WTC11 (cell line): ENCODE measurements around the gene DNAI7. TPM values are rescaled to one million over a fixed set of nuclear protein-coding genes. Genes with fewer than 3 reads are reported as not detected.

Experiments used
- ATAC-seq: fragments of 200-7000 bp; cut with Tn5 transposase; 2 replicates; pipeline ENCODE4 v1.10.0; 2021; ENCODE audit warnings: mild to moderate bottlenecking, moderate library complexity
- CTCF ChIA-PET: fragments of 300-600 bp; sonication (Branson Sonifier 250); formaldehyde crosslinking; loops from one replicate; lab custom pipeline; 2021; ENCODE audit warnings: antibody characterized with exemption; lab: Charles Lee
- POLR2A ChIA-PET: fragments of 350-600 bp; sonication (Branson Sonifier 250); formaldehyde crosslinking; loops from one replicate; lab custom pipeline; 2021; ENCODE audit warnings: antibody characterized with exemption; lab: Charles Lee
- DNase-seq: peaks from one replicate; pipeline ENCODE4 v3.0.0; 2021; ENCODE audit warnings: low spot score
- H3K27ac Mint-ChIP-seq: 2 replicates; pipeline ENCODE4 v1.8.0; 2021; ENCODE audit warnings: mixed read lengths
- H3K27me3 Mint-ChIP-seq: 2 replicates; pipeline ENCODE4 v1.8.0; 2021; ENCODE audit warnings: low read depth, mild to moderate bottlenecking, moderate library complexity, mixed read lengths
- H3K36me3 Mint-ChIP-seq: 2 replicates; pipeline ENCODE4 v1.8.0; 2021; ENCODE audit warnings: mixed read lengths
- H3K4me1 Mint-ChIP-seq: 2 replicates; pipeline ENCODE4 v1.8.0; 2022; ENCODE audit warnings: mixed read lengths
- H3K4me3 Mint-ChIP-seq: 2 replicates; pipeline ENCODE4 v1.8.0; 2021; ENCODE audit warnings: mild to moderate bottlenecking, moderate library complexity, mixed read lengths
- H3K9me3 Mint-ChIP-seq: 2 replicates; pipeline ENCODE4 v1.8.0; 2021; ENCODE audit warnings: mixed read lengths
- CBFB ChIP-seq: sonication (generic); formaldehyde crosslinking; IDR thresholded peaks from 2 replicates; pipeline ENCODE4 v1.8.1; 2022; ENCODE audit warnings: mild to moderate bottlenecking, low read depth, missing genetic modification reagents
- CREB1 ChIP-seq: sonication (generic); formaldehyde crosslinking; IDR thresholded peaks from 2 replicates; pipeline ENCODE4 v1.8.0; 2023; ENCODE audit warnings: mild to moderate bottlenecking, missing genetic modification reagents
- EMX1 ChIP-seq: fragments of 250-450 bp; sonication (Bioruptor Pico); IDR thresholded peaks from 2 replicates; pipeline ENCODE4 v1.8.0; 2021; ENCODE audit warnings: mild to moderate bottlenecking
- ETV6 ChIP-seq: sonication (generic); formaldehyde crosslinking; IDR thresholded peaks from 2 replicates; pipeline ENCODE4 v1.8.1; 2022; ENCODE audit warnings: mild to moderate bottlenecking, missing genetic modification reagents
- FOXJ3 ChIP-seq: sonication (generic); formaldehyde crosslinking; IDR thresholded peaks from 2 replicates; pipeline ENCODE4 v1.9.0; 2021; ENCODE audit warnings: missing genetic modification reagents, mild to moderate bottlenecking, borderline replicate concordance
- FOXP1 ChIP-seq: sonication (generic); formaldehyde crosslinking; IDR thresholded peaks from 2 replicates; pipeline ENCODE4 v1.8.0; 2022; ENCODE audit warnings: missing genetic modification reagents, mild to moderate bottlenecking, moderate library complexity, borderline replicate concordance
- JAZF1 ChIP-seq: fragments of 250-450 bp; sonication (Bioruptor Pico); IDR thresholded peaks from 2 replicates; pipeline ENCODE4 v1.9.0; 2021; ENCODE audit warnings: moderate library complexity, mild to moderate bottlenecking, inconsistent platforms
- MYBL2 ChIP-seq: sonication (generic); formaldehyde crosslinking; IDR thresholded peaks from 2 replicates; pipeline ENCODE4 v1.8.1; 2023; ENCODE audit warnings: mild to moderate bottlenecking, moderate library complexity, missing genetic modification reagents
- NFATC4 ChIP-seq: fragments of 250-450 bp; sonication (Bioruptor Pico); IDR thresholded peaks from 2 replicates; pipeline ENCODE4 v1.9.0; 2021; ENCODE audit warnings: mild to moderate bottlenecking
- RELA ChIP-seq: sonication (generic); formaldehyde crosslinking; IDR thresholded peaks from 2 replicates; pipeline ENCODE4 v1.8.1; 2022; ENCODE audit warnings: missing genetic modification reagents, mild to moderate bottlenecking, borderline replicate concordance
- SOX15 ChIP-seq: fragments of 250-450 bp; sonication (Bioruptor Pico); IDR thresholded peaks from 2 replicates; pipeline ENCODE4 v1.9.0; 2021; ENCODE audit warnings: mild to moderate bottlenecking
- ZNF121 ChIP-seq: sonication (generic); formaldehyde crosslinking; IDR thresholded peaks from 2 replicates; pipeline ENCODE4 v1.8.0; 2023; ENCODE audit warnings: missing genetic modification reagents
- ZNF138 ChIP-seq: sonication (generic); formaldehyde crosslinking; conservative IDR thresholded peaks from 2 replicates; pipeline ENCODE4 v1.8.1; 2022; ENCODE audit warnings: mild to moderate bottlenecking, moderate library complexity, missing genetic modification reagents
- ZNF219 ChIP-seq: sonication (generic); formaldehyde crosslinking; IDR thresholded peaks from 2 replicates; pipeline ENCODE4 v1.8.0; 2023; ENCODE audit warnings: missing genetic modification reagents, mild to moderate bottlenecking, borderline replicate concordance
- ZNF317 ChIP-seq: sonication (generic); formaldehyde crosslinking; IDR thresholded peaks from 2 replicates; pipeline ENCODE4 v1.8.1; 2023; ENCODE audit warnings: low read depth, mild to moderate bottlenecking, moderate library complexity, missing genetic modification reagents, borderline replicate concordance
- total RNA-seq: library from RNA; stranded (reverse); gene quantifications from 3 replicates; pipeline ENCODE4 v1.2.3, GENCODE V29; 2021
- TF ChIP-seq, protein P1 (sequence below): sonication (generic); formaldehyde crosslinking; IDR thresholded peaks from 2 replicates; pipeline ENCODE4 v1.8.0; 2022; ENCODE audit warnings: mild to moderate bottlenecking, missing genetic modification reagents
- TF ChIP-seq, protein P2 (sequence below): sonication (generic); formaldehyde crosslinking; IDR thresholded peaks from 2 replicates; pipeline ENCODE4 v1.8.1; 2022; ENCODE audit warnings: low read depth, mild to moderate bottlenecking, moderate library complexity, missing genetic modification reagents, borderline replicate concordance
- TF ChIP-seq, protein P3 (sequence below): sonication (generic); formaldehyde crosslinking; IDR thresholded peaks from 2 replicates; pipeline ENCODE4 v1.8.0; 2022; ENCODE audit warnings: missing genetic modification reagents
- TF ChIP-seq, protein P4 (sequence below): sonication (generic); formaldehyde crosslinking; IDR thresholded peaks from 2 replicates; pipeline ENCODE4 v1.8.1; 2022; ENCODE audit warnings: missing genetic modification reagents, borderline replicate concordance
- TF ChIP-seq, protein P5 (sequence below): fragments of 200-600 bp; IDR thresholded peaks from 2 replicates; pipeline ENCODE4 v1.8.0; 2022; ENCODE audit warnings: antibody characterized with exemption
- TF ChIP-seq, protein P6 (sequence below): sonication (generic); formaldehyde crosslinking; IDR thresholded peaks from 2 replicates; pipeline ENCODE4 v1.8.1; 2022; ENCODE audit warnings: mild to moderate bottlenecking, moderate library complexity, missing genetic modification reagents
- TF ChIP-seq, protein P7 (sequence below): sonication (generic); formaldehyde crosslinking; IDR thresholded peaks from 2 replicates; pipeline ENCODE4 v1.8.0; 2022; ENCODE audit warnings: mild to moderate bottlenecking, missing genetic modification reagents
- TF ChIP-seq, protein P8 (sequence below): sonication (generic); formaldehyde crosslinking; IDR thresholded peaks from 2 replicates; pipeline ENCODE4 v1.8.1; 2023; ENCODE audit warnings: mild to moderate bottlenecking, missing genetic modification reagents

DNAI7 gene
- total RNA-seq, 1 experiment from 2014 or later: not detected

DNA sequence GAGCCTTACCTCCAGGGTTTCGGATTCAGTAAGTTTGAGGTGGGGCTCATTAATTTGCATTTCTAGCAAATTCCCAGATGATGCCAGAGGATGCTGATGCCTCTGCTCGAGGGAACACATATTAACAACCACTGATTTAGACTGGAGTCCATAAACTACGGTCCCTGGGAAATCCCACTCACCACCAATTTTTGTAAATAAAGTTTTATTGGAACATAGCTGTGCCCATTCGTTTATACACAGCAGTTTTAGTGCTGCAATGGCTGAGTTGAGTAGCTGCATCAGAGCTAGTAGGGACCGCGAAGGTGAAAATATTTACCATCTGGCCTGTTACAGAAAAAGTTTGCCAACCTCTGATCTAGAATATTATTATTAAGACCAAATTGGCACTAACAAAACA lies 73.8 kb downstream of the DNAI7 start:
- H3K9me3 Mint-ChIP-seq: no peaks in the 10 kb centered on the region
- no peaks in the 10 kb centered on the region for H3K27me3 Mint-ChIP-seq
- ATAC-seq: no peak
- POLR2A ChIA-PET: no interaction called here
- H3K27ac Mint-ChIP-seq: no peak overlapping the region
- peaks cover 4% of the 10 kb centered on the region for H3K4me1 Mint-ChIP-seq
- TF ChIP-seq, protein P1, sequence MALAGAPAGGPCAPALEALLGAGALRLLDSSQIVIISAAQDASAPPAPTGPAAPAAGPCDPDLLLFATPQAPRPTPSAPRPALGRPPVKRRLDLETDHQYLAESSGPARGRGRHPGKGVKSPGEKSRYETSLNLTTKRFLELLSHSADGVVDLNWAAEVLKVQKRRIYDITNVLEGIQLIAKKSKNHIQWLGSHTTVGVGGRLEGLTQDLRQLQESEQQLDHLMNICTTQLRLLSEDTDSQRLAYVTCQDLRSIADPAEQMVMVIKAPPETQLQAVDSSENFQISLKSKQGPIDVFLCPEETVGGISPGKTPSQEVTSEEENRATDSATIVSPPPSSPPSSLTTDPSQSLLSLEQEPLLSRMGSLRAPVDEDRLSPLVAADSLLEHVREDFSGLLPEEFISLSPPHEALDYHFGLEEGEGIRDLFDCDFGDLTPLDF (CRISPR knock-in tag): no peak
- TF ChIP-seq CREB1 (CRISPR knock-in tag) (no peak), ZNF317 (CRISPR knock-in tag) (no peak), JAZF1 (CRISPR knock-in tag) (no peak), EMX1 (CRISPR knock-in tag) (no peak), SOX15 (no peak), NFATC4 (CRISPR knock-in tag) (no peak)
- TF ChIP-seq, protein P2, sequence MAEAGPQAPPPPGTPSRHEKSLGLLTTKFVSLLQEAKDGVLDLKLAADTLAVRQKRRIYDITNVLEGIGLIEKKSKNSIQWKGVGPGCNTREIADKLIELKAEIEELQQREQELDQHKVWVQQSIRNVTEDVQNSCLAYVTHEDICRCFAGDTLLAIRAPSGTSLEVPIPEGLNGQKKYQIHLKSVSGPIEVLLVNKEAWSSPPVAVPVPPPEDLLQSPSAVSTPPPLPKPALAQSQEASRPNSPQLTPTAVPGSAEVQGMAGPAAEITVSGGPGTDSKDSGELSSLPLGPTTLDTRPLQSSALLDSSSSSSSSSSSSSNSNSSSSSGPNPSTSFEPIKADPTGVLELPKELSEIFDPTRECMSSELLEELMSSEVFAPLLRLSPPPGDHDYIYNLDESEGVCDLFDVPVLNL (CRISPR knock-in tag): no peak
- TF ChIP-seq, protein P3, sequence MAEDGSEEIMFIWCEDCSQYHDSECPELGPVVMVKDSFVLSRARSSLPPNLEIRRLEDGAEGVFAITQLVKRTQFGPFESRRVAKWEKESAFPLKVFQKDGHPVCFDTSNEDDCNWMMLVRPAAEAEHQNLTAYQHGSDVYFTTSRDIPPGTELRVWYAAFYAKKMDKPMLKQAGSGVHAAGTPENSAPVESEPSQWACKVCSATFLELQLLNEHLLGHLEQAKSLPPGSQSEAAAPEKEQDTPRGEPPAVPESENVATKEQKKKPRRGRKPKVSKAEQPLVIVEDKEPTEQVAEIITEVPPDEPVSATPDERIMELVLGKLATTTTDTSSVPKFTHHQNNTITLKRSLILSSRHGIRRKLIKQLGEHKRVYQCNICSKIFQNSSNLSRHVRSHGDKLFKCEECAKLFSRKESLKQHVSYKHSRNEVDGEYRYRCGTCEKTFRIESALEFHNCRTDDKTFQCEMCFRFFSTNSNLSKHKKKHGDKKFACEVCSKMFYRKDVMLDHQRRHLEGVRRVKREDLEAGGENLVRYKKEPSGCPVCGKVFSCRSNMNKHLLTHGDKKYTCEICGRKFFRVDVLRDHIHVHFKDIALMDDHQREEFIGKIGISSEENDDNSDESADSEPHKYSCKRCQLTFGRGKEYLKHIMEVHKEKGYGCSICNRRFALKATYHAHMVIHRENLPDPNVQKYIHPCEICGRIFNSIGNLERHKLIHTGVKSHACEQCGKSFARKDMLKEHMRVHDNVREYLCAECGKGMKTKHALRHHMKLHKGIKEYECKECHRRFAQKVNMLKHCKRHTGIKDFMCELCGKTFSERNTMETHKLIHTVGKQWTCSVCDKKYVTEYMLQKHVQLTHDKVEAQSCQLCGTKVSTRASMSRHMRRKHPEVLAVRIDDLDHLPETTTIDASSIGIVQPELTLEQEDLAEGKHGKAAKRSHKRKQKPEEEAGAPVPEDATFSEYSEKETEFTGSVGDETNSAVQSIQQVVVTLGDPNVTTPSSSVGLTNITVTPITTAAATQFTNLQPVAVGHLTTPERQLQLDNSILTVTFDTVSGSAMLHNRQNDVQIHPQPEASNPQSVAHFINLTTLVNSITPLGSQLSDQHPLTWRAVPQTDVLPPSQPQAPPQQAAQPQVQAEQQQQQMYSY (CRISPR knock-in tag): no peak
- TF ChIP-seq, protein P4, sequence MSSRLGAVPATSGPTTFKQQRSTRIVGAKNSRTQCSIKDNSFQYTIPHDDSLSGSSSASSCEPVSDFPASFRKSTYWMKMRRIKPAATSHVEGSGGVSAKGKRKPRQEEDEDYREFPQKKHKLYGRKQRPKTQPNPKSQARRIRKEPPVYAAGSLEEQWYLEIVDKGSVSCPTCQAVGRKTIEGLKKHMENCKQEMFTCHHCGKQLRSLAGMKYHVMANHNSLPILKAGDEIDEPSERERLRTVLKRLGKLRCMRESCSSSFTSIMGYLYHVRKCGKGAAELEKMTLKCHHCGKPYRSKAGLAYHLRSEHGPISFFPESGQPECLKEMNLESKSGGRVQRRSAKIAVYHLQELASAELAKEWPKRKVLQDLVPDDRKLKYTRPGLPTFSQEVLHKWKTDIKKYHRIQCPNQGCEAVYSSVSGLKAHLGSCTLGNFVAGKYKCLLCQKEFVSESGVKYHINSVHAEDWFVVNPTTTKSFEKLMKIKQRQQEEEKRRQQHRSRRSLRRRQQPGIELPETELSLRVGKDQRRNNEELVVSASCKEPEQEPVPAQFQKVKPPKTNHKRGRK (CRISPR knock-in tag): no peak
- TF ChIP-seq, all 79 proteins: peak for 0
- Mint-ChIP-seq H3K4me3 (no peak overlapping the region), H3K36me3 (no peaks in the 10 kb centered on the region)
- CTCF ChIA-PET: interaction anchor here (0.6 kb wide), 1 partner anchor 130 kb away, joined by 3 read pairs; no protein-coding TSS in a partner anchor
- no peak for DNase-seq

DNA sequence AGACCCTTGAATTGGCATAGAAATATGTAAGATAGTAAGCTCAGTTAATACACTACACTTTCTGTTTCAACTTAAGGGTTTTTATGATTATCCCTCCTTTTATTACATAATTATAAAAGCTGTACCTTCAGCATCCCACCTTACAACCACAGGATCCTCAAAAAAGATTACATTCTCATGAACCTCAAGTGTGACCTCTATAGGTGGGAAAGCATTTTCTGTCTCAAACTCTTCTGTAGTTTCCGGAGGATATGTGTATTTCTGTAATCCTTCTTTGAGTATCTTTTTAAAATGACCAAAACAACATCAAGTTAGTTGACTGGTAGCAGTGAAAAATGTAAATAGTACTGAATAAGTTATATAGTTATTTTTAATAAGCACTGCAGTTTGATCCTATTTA lies 75.9 kb downstream of the DNAI7 start:
- Mint-ChIP-seq H3K4me1 (no peaks in the 10 kb centered on the region), H3K36me3 (no peaks in the 10 kb centered on the region), H3K9me3 (no peaks in the 10 kb centered on the region), H3K4me3 (no peak overlapping the region), H3K27me3 (no peaks in the 10 kb centered on the region), H3K27ac (no peak overlapping the region)
- CTCF ChIA-PET: interaction anchor here (0.6 to 1.3 kb wide), 3 partner anchors 17 to 136 kb away, joined by 3 to 4 read pairs (median 3); no protein-coding TSS in a partner anchor
- POLR2A ChIA-PET: no interaction called here
- DNase-seq (no peak), ATAC-seq (no peak)
- no peak for TF ChIP-seq FOXJ3 (CRISPR knock-in tag)
- TF ChIP-seq, protein P5, sequence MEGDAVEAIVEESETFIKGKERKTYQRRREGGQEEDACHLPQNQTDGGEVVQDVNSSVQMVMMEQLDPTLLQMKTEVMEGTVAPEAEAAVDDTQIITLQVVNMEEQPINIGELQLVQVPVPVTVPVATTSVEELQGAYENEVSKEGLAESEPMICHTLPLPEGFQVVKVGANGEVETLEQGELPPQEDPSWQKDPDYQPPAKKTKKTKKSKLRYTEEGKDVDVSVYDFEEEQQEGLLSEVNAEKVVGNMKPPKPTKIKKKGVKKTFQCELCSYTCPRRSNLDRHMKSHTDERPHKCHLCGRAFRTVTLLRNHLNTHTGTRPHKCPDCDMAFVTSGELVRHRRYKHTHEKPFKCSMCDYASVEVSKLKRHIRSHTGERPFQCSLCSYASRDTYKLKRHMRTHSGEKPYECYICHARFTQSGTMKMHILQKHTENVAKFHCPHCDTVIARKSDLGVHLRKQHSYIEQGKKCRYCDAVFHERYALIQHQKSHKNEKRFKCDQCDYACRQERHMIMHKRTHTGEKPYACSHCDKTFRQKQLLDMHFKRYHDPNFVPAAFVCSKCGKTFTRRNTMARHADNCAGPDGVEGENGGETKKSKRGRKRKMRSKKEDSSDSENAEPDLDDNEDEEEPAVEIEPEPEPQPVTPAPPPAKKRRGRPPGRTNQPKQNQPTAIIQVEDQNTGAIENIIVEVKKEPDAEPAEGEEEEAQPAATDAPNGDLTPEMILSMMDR: no peak
- TF ChIP-seq RELA (CRISPR knock-in tag): no peak
- no peak for TF ChIP-seq ZNF121
- no peak for TF ChIP-seq MYBL2 (CRISPR knock-in tag)
- no peak for TF ChIP-seq ZNF219 (CRISPR knock-in tag)
- TF ChIP-seq ETV6 (CRISPR knock-in tag): no peak
- TF ChIP-seq, protein P6, sequence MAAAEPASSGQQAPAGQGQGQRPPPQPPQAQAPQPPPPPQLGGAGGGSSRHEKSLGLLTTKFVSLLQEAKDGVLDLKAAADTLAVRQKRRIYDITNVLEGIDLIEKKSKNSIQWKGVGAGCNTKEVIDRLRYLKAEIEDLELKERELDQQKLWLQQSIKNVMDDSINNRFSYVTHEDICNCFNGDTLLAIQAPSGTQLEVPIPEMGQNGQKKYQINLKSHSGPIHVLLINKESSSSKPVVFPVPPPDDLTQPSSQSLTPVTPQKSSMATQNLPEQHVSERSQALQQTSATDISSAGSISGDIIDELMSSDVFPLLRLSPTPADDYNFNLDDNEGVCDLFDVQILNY (CRISPR knock-in tag): no peak
- TF ChIP-seq, protein P7, sequence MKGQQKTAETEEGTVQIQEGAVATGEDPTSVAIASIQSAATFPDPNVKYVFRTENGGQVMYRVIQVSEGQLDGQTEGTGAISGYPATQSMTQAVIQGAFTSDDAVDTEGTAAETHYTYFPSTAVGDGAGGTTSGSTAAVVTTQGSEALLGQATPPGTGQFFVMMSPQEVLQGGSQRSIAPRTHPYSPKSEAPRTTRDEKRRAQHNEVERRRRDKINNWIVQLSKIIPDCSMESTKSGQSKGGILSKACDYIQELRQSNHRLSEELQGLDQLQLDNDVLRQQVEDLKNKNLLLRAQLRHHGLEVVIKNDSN (CRISPR knock-in tag): no peak
- no peak for TF ChIP-seq FOXP1 (CRISPR knock-in tag)
- no peak for TF ChIP-seq ZNF138 (CRISPR knock-in tag)
- no peak for TF ChIP-seq CBFB
- TF ChIP-seq, protein P8, sequence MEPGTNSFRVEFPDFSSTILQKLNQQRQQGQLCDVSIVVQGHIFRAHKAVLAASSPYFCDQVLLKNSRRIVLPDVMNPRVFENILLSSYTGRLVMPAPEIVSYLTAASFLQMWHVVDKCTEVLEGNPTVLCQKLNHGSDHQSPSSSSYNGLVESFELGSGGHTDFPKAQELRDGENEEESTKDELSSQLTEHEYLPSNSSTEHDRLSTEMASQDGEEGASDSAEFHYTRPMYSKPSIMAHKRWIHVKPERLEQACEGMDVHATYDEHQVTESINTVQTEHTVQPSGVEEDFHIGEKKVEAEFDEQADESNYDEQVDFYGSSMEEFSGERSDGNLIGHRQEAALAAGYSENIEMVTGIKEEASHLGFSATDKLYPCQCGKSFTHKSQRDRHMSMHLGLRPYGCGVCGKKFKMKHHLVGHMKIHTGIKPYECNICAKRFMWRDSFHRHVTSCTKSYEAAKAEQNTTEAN (CRISPR knock-in tag): no peak
- TF ChIP-seq JAZF1 (CRISPR knock-in tag): no peak
- no peak for TF ChIP-seq CREB1 (CRISPR knock-in tag)
